HFF-Myc (cell line): Measurements from ENCODE around the gene CDH4.

Experiments used
- DNase-seq: peaks from one replicate; pipeline ENCODE4 v3.0.0-alpha.2; 2011; ENCODE audit warnings: low read depth; ENCODE audit errors: extremely low read depth
- H3K4me3 ChIP-seq: replicated peaks from 2 replicates; pipeline ENCODE4 v1.5.1; 2011; ENCODE audit warnings: low read depth, mild to moderate bottlenecking, control low read depth, low read length
- TF ChIP-seq, protein P1 (sequence below): IDR thresholded peaks from 2 replicates; pipeline ENCODE4 v1.5.1; 2012; ENCODE audit warnings: mild to moderate bottlenecking, low read depth, low read length, control low read depth; ENCODE audit errors: missing control alignments

Gene CDH4

DNA sequence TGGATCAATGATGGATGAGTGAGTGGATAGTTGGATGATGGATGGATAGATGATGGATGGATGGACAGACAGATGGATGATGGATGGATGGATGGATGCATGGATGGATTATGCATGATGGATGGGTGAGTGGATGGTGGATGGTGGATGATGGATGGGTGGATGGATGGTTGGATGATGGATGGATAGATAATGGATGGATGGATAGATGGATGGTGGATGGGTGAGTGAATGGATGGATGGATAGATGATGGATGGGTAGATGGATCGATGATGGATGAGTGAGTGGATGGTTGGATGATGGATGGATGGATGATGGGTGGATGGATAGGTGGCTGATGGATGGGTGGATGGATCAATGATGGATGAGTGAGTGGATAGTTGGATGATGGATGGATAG lies 637.6 kb downstream of the CDH4 start:
- TF ChIP-seq, protein P1, sequence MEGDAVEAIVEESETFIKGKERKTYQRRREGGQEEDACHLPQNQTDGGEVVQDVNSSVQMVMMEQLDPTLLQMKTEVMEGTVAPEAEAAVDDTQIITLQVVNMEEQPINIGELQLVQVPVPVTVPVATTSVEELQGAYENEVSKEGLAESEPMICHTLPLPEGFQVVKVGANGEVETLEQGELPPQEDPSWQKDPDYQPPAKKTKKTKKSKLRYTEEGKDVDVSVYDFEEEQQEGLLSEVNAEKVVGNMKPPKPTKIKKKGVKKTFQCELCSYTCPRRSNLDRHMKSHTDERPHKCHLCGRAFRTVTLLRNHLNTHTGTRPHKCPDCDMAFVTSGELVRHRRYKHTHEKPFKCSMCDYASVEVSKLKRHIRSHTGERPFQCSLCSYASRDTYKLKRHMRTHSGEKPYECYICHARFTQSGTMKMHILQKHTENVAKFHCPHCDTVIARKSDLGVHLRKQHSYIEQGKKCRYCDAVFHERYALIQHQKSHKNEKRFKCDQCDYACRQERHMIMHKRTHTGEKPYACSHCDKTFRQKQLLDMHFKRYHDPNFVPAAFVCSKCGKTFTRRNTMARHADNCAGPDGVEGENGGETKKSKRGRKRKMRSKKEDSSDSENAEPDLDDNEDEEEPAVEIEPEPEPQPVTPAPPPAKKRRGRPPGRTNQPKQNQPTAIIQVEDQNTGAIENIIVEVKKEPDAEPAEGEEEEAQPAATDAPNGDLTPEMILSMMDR, result no peak
- no peak for DNase-seq
- no peak overlapping the region for H3K4me3 ChIP-seq

DNA sequence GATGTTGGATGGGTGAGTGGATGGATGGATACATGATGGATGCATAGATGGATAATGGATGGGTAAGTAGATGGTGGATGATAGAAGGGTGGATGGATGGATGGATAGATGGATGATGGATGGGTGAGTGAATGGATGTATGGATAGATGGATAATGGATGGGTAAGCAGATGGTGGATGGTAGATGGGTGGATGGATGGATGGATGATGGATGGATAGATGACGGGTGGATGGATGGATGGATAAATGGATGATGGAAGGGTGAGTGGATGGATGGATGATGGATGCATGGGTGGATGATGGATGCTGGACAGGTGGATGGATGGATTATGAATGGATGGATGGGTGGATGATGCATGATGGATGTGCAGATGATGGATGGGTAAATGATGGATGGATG lies 638.1 kb downstream of the CDH4 start:
- TF ChIP-seq, protein P1, result no peak
- no peak for DNase-seq
- H3K4me3 ChIP-seq, result no peak overlapping the region

DNA sequence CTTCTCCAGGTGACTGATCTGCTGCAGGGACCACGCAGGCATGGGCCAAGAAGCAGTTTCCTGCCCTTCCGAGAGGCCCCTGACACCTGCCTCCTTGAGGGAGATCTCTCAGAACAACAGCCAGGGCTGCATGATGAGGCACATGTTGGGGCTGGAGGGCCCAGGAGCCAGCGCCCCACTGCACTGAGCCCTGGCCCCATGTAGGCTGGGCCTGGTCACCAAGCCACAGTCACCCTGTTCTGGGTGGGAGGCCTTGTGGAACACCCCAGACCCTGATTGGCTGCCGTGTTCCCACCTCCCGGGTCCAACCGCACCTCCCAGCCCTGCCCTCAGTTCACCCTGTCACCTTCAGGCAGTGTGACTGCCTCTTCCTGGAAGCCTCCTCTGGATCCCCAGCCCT lies 639.4 kb downstream of the CDH4 start:
- TF ChIP-seq, protein P1, result no peak
- no peak overlapping the region for H3K4me3 ChIP-seq
- DNase-seq, result no peak

DNA sequence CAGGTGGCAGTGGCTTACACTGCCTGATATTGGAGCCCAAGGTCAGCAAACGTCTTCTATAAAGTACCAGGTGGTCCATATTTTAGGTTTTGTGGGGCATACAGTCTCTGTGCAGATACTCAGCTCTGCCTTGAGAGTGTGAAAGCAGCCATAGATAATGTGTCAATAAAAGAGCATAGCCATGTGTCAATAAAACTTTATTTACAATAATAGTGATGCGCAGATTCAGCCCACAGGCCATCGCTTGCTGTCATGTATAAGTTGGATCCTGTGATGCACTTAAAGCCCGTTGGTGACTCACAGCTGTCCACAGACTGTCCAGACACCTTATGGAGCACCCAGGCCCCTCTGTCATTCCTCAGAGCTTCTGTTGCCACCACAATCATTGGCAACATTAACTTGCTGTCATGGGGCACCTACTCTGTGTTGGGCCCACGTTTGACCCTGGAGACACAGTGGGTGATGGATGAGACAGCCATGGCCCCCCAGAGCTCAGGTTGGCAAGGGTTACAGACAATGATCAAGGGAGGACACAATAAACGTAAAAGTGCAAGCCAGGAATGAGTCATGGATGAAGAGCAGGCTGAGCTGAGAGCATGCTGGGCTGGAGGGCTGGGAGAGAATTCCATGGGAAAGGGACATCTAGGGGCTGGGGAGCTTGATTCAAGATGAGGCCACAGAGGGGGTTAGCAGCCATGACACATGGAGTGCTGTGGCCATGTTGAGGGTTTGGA lies 640.0 kb downstream of the CDH4 start:
- TF ChIP-seq, protein P1, result no peak
- DNase-seq, result no peak
- no peak overlapping the region for H3K4me3 ChIP-seq

DNA sequence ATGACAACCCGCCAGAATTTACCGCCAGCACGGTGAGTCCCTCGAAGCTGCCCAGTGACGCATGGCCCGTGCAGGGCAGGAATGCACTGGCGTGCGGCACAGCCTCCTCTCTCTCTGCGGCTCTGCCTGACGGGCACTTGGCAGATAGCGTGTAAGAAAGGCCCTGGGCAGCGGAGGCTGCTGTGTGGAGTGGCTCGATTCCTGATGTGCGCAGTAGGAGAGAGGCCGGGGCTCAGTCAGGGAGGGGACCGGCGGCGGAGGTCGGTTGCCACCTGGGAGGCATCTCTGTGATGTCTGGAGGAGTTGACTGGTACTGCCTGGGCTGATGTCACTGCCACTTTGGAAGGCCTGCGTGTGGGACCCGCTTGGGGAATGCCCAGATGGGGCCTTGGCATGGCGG lies 643.0 kb downstream of the CDH4 start:
- TF ChIP-seq, protein P1, result no peak

DNA sequence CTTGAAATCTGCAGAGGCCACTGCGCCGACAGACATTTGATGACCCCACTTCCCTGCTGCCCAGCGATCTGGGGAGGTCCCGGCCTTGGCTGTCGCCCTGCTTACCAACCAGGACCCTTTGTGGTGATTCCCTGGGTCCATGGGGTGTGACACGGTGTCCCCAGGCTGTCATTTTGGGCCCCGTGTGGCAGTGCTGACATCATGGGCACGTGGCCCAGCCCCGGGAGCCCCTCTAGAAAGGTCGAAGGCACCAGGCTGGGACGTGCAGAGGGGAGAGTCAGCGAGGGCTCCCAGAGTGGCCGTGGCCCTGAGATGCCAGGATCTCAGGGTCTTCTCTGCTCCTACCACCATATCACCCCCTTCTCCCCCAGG lies 643.6 kb downstream of the CDH4 start:
- no peak overlapping the region for H3K4me3 ChIP-seq
- no peak for DNase-seq
- TF ChIP-seq, protein P1, result no peak

More for the DNA sequence above, 643.0 kb downstream of the CDH4 start:
- DNase-seq, result no peak
- no peak overlapping the region for H3K4me3 ChIP-seq
